Gastroesophageal sphincter (tissue), 4 donors: ENCODE measurements around the gene ZSCAN2. TPM values are rescaled to one million over a fixed set of nuclear protein-coding genes. Genes with fewer than 3 reads are reported as not detected.
A peak's percentile ranks its signal among the peaks of the same experiment; 100 is the strongest.

ENCODE experiments used
- ATAC-seq: fragments of 150-250 bp; one replicate; pipeline ENCODE4 v1.9.1; 2016; ENCODE audit warnings: mild to moderate bottlenecking, moderate library complexity
- H3K27ac ChIP-seq, 4 donors: fragments of 200-600 bp; sonication (generic) in 3 of 4; 1 replicate in 3 of 4; 2 replicates in 1 of 4; pipeline ENCODE4 v1.5.1; 2016 to 2019
- H3K27me3 ChIP-seq: fragments of 200-600 bp; sonication (generic); one replicate; pipeline ENCODE4 v1.5.1; 2019
- H3K36me3 ChIP-seq, 2 donors: fragments of 200-600 bp; sonication (generic); one replicate each; pipeline ENCODE4 v1.5.1; 2019; ENCODE audit warnings: control low read depth in 1 of 2
- H3K4me1 ChIP-seq, 3 donors: fragments of 200-600 bp; sonication (generic); 1 replicate in 2 of 3; 2 replicates in 1 of 3; pipeline ENCODE4 v1.5.1; 2016 to 2019; ENCODE audit warnings: control low read depth in 2 of 3
- H3K4me3 ChIP-seq, 2 donors: fragments of 200-600 bp; sonication (generic); one replicate each; pipeline ENCODE4 v1.5.1; 2019; ENCODE audit warnings: mild to moderate bottlenecking in 1 of 2, moderate library complexity in 1 of 2
- H3K9me3 ChIP-seq, 3 donors: fragments of 200-600 bp; sonication (generic); one replicate each; pipeline ENCODE4 v1.5.1; 2017 to 2019; ENCODE audit warnings: control low read depth in 2 of 3
- EP300 ChIP-seq: sonication (generic); formaldehyde crosslinking; IDR thresholded peaks from one replicate; pipeline ENCODE4 v1.6.1; 2017; ENCODE audit warnings: antibody characterized with exemption, mild to moderate bottlenecking
- POLR2A ChIP-seq, 2 donors: fragments of 450-650 bp; IDR thresholded peaks; one replicate each; pipeline ENCODE4 v1.6.1; 2017; ENCODE audit warnings: antibody characterized with exemption in 2 of 2, mild to moderate bottlenecking in 2 of 2, moderate library complexity in 1 of 2
- POLR2AphosphoS5 ChIP-seq: sonication (generic); formaldehyde crosslinking; IDR thresholded peaks from one replicate; pipeline ENCODE4 v1.6.1; 2017; ENCODE audit warnings: antibody characterized with exemption
- WGBS, 2 donors: methylation state at CpG; one replicate each; pipeline ENCODE4 v1.1.5; 2018; ENCODE audit warnings: low coverage in 1 of 2; 5-methylcytosine and 5-hydroxymethylcytosine counted together
- total RNA-seq, 4 donors: library from RNA; depleted of rRNA; stranded (reverse); fragments of >200 nt; gene quantifications; one replicate each; pipeline ENCODE4 v1.1.0, GENCODE V29; 2016
- TF ChIP-seq, protein P1 (sequence below), 4 experiments: fragments of 200-600 bp in 2 of 4; fragments of 450-650 bp in 2 of 4; sonication (generic) in 1 of 4; IDR thresholded peaks; one replicate each; pipeline ENCODE4 v1.5.1; 2017 to 2019; ENCODE audit warnings: antibody characterized with exemption in 4 of 4, mild to moderate bottlenecking in 2 of 4, moderate library complexity in 2 of 4

ZSCAN2 gene
- total RNA-seq, 4 donors from 2014 or later = 3.5 to 13.8 (median 7.1) TPM

DNA sequence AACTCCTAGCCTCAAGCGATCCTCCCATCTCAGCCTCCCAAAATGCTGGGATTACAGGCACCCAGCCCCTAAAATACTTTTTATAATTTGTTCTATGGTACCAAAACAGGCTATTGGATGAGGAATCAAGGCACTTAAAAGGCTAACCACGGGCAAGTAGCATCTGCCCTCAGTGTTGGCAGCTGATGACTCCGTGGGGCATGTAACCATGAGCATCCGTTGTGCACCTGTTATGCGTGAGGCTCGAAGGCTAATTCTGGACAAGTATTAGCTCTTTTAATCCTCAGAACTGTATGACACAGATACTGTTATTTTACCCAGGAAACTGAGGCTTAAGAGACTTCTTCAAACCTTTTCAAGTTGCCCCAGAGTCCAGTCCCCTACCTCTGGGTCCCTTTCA, 43.0 kb downstream of the ZSCAN2 start:
- TF ChIP-seq, protein P1, sequence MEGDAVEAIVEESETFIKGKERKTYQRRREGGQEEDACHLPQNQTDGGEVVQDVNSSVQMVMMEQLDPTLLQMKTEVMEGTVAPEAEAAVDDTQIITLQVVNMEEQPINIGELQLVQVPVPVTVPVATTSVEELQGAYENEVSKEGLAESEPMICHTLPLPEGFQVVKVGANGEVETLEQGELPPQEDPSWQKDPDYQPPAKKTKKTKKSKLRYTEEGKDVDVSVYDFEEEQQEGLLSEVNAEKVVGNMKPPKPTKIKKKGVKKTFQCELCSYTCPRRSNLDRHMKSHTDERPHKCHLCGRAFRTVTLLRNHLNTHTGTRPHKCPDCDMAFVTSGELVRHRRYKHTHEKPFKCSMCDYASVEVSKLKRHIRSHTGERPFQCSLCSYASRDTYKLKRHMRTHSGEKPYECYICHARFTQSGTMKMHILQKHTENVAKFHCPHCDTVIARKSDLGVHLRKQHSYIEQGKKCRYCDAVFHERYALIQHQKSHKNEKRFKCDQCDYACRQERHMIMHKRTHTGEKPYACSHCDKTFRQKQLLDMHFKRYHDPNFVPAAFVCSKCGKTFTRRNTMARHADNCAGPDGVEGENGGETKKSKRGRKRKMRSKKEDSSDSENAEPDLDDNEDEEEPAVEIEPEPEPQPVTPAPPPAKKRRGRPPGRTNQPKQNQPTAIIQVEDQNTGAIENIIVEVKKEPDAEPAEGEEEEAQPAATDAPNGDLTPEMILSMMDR (IDR thresholded peaks at IDR 0.05) = no peak
- no peak for TF ChIP-seq EP300
- no peak for TF ChIP-seq POLR2A (IDR thresholded peaks at IDR 0.05)
- no peak for TF ChIP-seq POLR2AphosphoS5
- Histone ChIP-seq H3K27me3 (no peaks in the 10 kb centered on the region), H3K4me3 (no peak overlapping the region), H3K36me3 (peaks cover 0 to 100% of the 10 kb centered on the region in 2 donors), H3K9me3 (no peaks in the 10 kb centered on the region), H3K27ac (no peak overlapping the region), H3K4me1 (peaks cover 0 to 5% (median 0%) of the 10 kb centered on the region in 3 donors)
- WGBS, 2 donors = 90 to 91% methylated on average over 4 to 6 of the region's 6 CpGs
- no peak for ATAC-seq

DNA sequence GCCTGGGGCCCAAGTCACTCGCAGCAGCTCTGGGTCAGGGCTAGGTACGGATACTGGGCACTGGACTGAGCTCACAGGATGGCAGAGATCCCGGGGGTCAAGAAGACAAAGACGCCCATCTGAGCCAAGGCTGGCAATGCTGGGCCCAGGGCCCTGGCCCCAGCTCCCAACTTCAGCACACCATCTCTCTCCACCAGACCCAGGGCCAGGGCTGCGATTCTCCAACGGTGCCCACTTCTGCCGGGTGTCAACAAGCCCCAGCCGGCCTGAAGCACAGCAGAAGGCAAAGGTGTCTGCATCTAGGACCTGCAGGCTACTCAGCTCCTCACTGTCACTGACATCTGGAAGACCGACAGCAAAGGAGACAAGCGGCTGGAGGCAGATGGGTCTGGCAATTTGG, 44.7 kb downstream of the ZSCAN2 start:
- peaks cover 0 to 100% of the 10 kb centered on the region in 2 donors for H3K36me3 ChIP-seq
- 100% methylated on average over 2 of the region's 10 CpGs; no CpG with 5 or more reads in 1 of the 2 donors for WGBS, 2 donors
- TF ChIP-seq EP300 (no peak), POLR2AphosphoS5 (no peak), POLR2A (IDR thresholded peaks at IDR 0.05) (no peak)
- TF ChIP-seq, protein P1 (IDR thresholded peaks at IDR 0.05) = no peak

DNA sequence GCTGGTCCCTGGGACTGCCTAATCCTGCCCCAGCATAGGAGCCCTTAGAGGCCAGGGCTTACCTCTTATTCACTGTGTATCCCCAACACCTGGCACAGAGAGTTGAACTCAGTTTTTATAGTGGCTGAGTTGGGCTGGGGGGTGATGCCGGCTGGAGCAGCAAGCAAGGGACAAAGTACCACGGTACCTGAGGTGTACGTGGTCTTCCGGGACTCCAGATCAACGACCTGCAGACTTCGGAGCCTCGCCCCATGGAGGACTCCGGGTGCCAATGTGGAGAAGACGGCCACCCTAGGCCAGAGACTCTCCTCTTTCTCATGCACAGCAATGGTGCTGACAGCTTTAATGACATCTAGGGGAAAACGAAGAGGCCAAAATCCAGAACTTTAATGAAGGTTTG, 45.2 kb downstream of the ZSCAN2 start:
- no peaks in the 10 kb centered on the region for H3K27me3 ChIP-seq
- H3K27ac ChIP-seq = no peak overlapping the region
- TF ChIP-seq, protein P1 (IDR thresholded peaks at IDR 0.05) = no peak
- no peak for TF ChIP-seq POLR2AphosphoS5
- TF ChIP-seq EP300 = no peak
- TF ChIP-seq POLR2A (IDR thresholded peaks at IDR 0.05) = no peak
- H3K36me3 ChIP-seq = peaks cover 0 to 100% of the 10 kb centered on the region in 2 donors
- no peaks in the 10 kb centered on the region for H3K9me3 ChIP-seq
- no peak for ATAC-seq
- H3K4me1 ChIP-seq = peaks cover 0 to 18% (median 0%) of the 10 kb centered on the region in 3 donors
- 57% methylated on average over 1 of the region's 10 CpGs; no CpG with 5 or more reads in 1 of the 2 donors for WGBS, 2 donors
- H3K4me3 ChIP-seq = no peak overlapping the region

More for the DNA sequence above, 44.7 kb downstream of the ZSCAN2 start:
- Histone ChIP-seq H3K4me3 (no peak overlapping the region), H3K9me3 (no peaks in the 10 kb centered on the region), H3K27me3 (no peaks in the 10 kb centered on the region), H3K27ac (no peak overlapping the region), H3K4me1 (peaks cover 0 to 17% (median 0%) of the 10 kb centered on the region in 3 donors)
- ATAC-seq = no peak

DNA sequence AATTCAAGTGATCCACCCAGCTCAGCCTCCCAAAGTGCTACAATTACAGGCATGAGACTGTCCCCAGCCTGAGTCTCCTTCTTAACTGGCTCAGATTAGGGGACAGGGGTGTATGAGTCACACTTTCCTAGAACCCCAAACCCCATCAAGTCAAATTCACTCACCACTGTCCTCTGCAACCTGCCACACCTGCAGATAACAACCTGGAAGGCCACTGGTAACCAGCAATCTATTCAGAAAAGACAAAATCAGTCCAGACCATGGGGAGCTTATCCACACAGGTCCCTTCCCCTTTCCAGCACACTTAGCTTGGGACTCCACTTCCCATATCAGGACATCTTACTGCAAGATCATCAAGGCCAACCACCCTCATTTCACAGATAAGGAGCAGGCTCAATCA, 46.9 kb downstream of the ZSCAN2 start:
- Histone ChIP-seq H3K27ac (no peak overlapping the region), H3K36me3 (peaks cover 0 to 97% of the 10 kb centered on the region in 2 donors), H3K4me1 (peaks cover 0 to 35% (median 4%) of the 10 kb centered on the region in 3 donors), H3K4me3 (no peak overlapping the region), H3K9me3 (no peaks in the 10 kb centered on the region), H3K27me3 (no peaks in the 10 kb centered on the region)
- TF ChIP-seq POLR2AphosphoS5 = no peak
- TF ChIP-seq, protein P1 (IDR thresholded peaks at IDR 0.05) = no peak
- no peak for TF ChIP-seq EP300
- TF ChIP-seq POLR2A (IDR thresholded peaks at IDR 0.05) = no peak
- no peak for ATAC-seq

DNA sequence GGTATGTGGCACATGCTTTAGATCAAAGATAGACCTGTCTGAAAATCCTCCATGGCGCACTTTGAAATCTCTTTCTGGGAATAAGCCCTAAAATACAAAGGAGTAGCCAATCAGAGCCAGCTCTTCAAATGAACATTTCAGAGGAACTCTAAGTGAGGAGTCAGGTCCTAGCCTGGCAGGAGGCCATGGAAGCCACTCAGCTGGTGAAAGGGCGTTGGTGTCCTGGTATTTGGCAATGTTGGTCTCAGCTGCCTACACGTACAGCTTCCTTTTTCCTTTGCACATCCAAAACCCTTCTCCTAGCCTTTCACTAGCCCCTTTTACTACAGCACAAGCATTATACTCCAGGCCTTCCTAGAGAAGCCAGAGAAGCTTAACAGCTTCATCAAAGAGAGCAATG, 47.7 kb downstream of the ZSCAN2 start:
- H3K27me3 ChIP-seq = no peaks in the 10 kb centered on the region
- H3K4me1 ChIP-seq = peaks cover 0 to 43% (median 12%) of the 10 kb centered on the region in 3 donors
- ATAC-seq = no peak
- 23 to 52% methylated on average over 2 to 3 of the region's 3 CpGs for WGBS, 2 donors
- peaks cover 0 to 89% of the 10 kb centered on the region in 2 donors for H3K36me3 ChIP-seq
- peak overlapping the region in 1 of 4 donors; percentile 5 for H3K27ac ChIP-seq
- no peak overlapping the region for H3K4me3 ChIP-seq
- H3K9me3 ChIP-seq = no peaks in the 10 kb centered on the region
- TF ChIP-seq EP300 = no peak
- TF ChIP-seq, protein P1 (IDR thresholded peaks at IDR 0.05) = no peak
